ENCODE results near the gene RAE1.

The RAE1 gene

GRCh38 chr20:57371363-57371762, 20.3 kb downstream of the RAE1 start:
- no peak for DNase-seq (ENCODE audit: low read depth, low spot score)

GRCh38 chr20:57372157-57372556, 21.1 kb downstream of the RAE1 start:
- no peak for DNase-seq (ENCODE audit: low read depth, low spot score)

- DNase-seq (ENCODE audit: low read depth, low spot score) = no peak
Measured at GRCh38 chr20:57372581-57373350, 21.7 kb downstream of the RAE1 start.

- no peak for DNase-seq (ENCODE audit: low read depth, low spot score)
Measured at GRCh38 chr20:57374343-57374930, 23.4 kb downstream of the RAE1 start.

GRCh38 chr20:57374931-57375651, 24.0 kb downstream of the RAE1 start:
- DNase-seq (ENCODE audit: low read depth, low spot score) = no peak

- DNase-seq (ENCODE audit: low read depth, low spot score) = no peak
Measured at GRCh38 chr20:57375652-57376230, 24.7 kb downstream of the RAE1 start.

- no peak for DNase-seq (ENCODE audit: low read depth, low spot score)
Measured at GRCh38 chr20:57377350-57377749, 26.3 kb downstream of the RAE1 start.

GRCh38 chr20:57378107-57378506, 27.1 kb downstream of the RAE1 start:
- DNase-seq (ENCODE audit: low read depth, low spot score) = no peak

- DNase-seq (ENCODE audit: low read depth, low spot score) = no peak
Measured at GRCh38 chr20:57378646-57379262, 27.7 kb downstream of the RAE1 start.

GRCh38 chr20:57379263-57379647, 28.2 kb downstream of the RAE1 start:
- no peak for DNase-seq (ENCODE audit: low read depth, low spot score)

GRCh38 chr20:57380081-57380750, 29.2 kb downstream of the RAE1 start:
- no peak for DNase-seq (ENCODE audit: low read depth, low spot score)

- no peak for DNase-seq (ENCODE audit: low read depth, low spot score)
Measured at GRCh38 chr20:57381596-57382503, 30.8 kb downstream of the RAE1 start.

GRCh38 chr20:57382516-57382915, 31.5 kb downstream of the RAE1 start:
- DNase-seq (ENCODE audit: low read depth, low spot score) = no peak

GRCh38 chr20:57383447-57384347, 32.6 kb downstream of the RAE1 start:
- no peak for DNase-seq (ENCODE audit: low read depth, low spot score)

GRCh38 chr20:57384486-57384885, 33.4 kb downstream of the RAE1 start:
- DNase-seq (ENCODE audit: low read depth, low spot score) = no peak

GRCh38 chr20:57384953-57385761, 34.1 kb downstream of the RAE1 start:
- no peak for DNase-seq (ENCODE audit: low read depth, low spot score)

GRCh38 chr20:57385940-57386339, 34.9 kb downstream of the RAE1 start:
- DNase-seq (ENCODE audit: low read depth, low spot score) = no peak

GRCh38 chr20:57386762-57387161, 35.7 kb downstream of the RAE1 start:
- no peak for DNase-seq (ENCODE audit: low read depth, low spot score)

All from iPS DF 19.7 (cell line).